Prostate gland (tissue), 2 donors: ENCODE results near the gene LPAR5.

Experiments
- POLR2A ChIP-seq: fragments of 450-650 bp; IDR thresholded peaks from one replicate; pipeline ENCODE4 v1.6.1; 2016; ENCODE audit warnings: antibody characterized with exemption, mild to moderate bottlenecking
- POLR2AphosphoS5 ChIP-seq: sonication (generic); formaldehyde crosslinking; IDR thresholded peaks from one replicate; pipeline ENCODE4 v1.6.1; 2017; ENCODE audit warnings: antibody characterized with exemption
- TF ChIP-seq, protein P1 (sequence below), 4 experiments: fragments of 200-600 bp in 2 of 4; fragments of 450-650 bp in 2 of 4; sonication (generic) in 2 of 4; IDR thresholded peaks; 1 replicate in 3 of 4; 2 replicates in 1 of 4; pipeline ENCODE4 v1.5.1; 2016 to 2019; ENCODE audit warnings: antibody characterized with exemption in 4 of 4, mild to moderate bottlenecking in 2 of 4, moderate library complexity in 2 of 4

DNA sequence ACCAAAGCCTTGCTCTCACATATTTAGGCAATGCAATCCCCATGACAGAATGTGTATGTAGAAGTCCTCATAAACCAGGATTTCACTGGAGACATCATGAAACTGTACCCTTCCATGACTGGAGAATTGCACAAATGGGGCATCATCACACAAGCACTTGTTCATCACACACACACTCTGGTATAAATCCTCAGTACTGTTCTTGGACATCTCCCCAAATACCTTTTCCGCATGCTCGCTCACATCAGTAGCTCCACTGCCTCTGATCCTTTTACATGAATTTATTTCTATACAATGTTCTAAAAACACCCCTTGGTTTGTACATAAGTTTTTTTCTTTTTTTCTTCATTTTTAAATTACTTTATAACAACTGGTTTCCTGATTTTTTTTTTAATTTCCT lies 30.5 kb upstream of the LPAR5 start:
- TF ChIP-seq, protein P1, sequence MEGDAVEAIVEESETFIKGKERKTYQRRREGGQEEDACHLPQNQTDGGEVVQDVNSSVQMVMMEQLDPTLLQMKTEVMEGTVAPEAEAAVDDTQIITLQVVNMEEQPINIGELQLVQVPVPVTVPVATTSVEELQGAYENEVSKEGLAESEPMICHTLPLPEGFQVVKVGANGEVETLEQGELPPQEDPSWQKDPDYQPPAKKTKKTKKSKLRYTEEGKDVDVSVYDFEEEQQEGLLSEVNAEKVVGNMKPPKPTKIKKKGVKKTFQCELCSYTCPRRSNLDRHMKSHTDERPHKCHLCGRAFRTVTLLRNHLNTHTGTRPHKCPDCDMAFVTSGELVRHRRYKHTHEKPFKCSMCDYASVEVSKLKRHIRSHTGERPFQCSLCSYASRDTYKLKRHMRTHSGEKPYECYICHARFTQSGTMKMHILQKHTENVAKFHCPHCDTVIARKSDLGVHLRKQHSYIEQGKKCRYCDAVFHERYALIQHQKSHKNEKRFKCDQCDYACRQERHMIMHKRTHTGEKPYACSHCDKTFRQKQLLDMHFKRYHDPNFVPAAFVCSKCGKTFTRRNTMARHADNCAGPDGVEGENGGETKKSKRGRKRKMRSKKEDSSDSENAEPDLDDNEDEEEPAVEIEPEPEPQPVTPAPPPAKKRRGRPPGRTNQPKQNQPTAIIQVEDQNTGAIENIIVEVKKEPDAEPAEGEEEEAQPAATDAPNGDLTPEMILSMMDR (IDR thresholded peaks at IDR 0.05): no peak
- TF ChIP-seq POLR2A (no peak), POLR2AphosphoS5 (no peak)
